Measurements from ENCODE around the gene PTMS.

Gene PTMS

DNA sequence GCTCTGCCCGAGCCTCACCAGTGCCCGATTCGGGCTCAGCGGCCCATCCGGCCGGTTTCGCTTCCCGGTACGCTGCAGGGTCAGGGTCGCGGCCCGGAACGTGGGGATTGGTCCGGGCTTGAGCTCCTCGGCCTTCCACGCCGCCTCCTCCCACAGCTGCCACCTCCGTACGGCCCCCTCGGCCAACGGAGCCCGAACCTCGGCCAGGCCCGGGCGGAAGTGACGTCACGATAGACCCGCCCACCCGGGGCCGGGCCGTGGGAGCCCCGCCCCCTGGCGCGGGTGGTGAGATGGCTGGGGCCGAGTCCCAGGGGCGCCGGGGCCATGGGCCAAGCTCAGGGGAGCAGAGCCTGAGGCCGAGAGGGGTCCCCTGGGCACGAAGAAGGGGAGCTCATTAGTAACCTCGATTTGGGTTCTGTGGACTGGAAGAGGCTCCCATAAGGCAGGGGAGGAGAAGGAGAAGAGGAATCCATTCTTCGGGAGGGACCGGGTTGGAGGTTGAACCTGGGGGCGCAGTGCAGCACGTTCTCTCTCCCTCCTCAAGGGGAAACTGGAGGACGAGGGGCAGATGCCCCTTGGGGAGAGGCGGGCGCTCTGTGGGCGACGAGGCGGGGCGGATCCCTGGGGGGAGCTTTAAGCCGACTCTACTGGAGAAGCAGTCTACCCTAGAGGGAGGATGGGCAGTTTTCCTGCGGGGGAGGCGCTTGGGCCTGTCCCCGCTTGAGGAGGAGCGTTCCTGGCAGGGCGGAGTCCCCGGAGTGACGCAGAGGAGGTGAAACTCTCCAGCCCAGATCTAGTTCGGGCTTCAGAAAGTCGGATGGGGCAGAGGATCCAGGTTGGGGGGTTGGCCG, 13.0 kb upstream of the PTMS start, which contains the start of gene MLF2:
Gene MLF2 (minus strand): TSS at position 221 of the 851 bp plus-strand sequence. CDS start 807 bp downstream, outside the sequence.
- DNase-seq, result peak; percentile 97 to 98

DNA sequence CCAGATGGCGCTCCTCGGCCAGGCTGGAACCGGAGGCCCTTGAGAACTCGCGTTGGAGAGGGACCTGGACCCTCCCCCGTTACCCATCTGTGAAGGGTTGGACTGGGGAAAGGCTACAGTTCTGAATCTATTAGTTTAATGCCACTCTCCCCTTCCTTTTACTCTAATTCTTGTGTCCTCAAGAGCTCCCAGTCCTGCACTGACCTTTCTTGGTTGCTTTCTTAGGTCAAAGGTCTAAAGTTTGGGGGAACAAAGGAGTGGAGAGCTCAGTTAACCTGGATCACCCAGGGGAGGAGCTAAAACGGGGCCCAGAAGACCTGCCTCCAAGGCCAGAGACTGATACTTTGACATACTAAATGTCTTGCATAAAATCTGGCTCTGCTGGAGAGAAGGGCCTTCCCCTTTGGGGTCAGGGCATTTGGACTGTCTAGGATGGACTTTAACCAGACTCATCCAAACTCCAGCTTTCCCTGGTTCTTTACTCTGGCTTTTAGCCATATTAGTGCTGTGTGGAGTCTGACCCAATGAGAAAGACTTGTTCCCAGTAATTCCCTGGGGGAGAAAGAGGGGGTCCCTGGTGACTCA, 12.3 kb upstream of the PTMS start:
- no peak for DNase-seq

DNA sequence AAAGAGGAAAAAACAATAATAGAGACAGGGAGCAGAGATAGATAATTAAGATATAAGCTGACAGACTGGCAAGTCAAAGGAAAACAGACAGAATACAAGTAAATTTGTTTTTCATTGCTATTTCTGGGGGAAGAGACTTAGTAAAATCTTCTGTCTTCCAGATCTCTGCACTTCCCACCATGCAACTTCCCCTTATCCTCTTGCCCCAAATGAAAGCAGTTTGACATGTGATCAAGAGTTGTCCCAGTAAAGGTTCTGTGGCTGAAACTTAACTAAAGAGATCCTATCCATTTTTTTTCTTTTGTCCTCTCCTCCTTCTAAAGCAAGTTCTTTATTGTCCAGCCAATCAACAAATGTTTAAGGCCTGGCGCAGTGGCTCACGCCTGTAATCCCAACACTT, 11.8 kb upstream of the PTMS start:
- DNase-seq, result no peak

DNA sequence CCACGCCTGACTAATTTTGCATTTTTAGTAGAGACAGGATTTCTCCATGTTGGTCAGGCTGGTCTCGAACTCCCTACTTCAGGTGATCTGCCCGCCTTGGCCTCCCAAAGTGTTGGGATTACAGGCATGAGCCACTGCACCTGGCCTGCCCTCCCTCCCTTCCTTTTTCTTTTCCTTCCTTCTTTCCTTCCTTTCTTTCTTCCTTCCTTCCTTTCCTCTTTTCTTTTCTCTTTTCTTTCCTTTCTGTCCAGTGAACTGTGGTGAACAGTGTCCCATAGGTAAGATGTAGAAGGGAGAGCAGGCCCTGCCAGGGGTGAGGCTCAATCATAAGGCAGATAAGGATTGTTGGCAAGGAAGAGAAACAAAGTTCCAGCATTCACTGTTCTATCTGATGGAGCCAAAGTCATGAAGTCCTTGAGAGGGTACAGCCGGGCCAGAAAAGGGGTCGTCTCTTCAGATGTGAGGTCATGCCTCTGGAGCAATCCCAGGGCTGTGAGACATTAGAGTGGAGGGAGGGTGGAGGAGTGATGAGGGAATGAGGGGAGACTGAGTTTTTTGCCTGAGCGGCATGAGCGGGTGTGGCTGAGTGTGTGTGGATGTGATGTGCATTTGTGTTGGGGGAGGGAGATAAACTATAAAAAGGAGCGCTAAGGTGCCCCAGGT, 9.0 kb upstream of the PTMS start:
- DNase-seq, result no peak

DNA sequence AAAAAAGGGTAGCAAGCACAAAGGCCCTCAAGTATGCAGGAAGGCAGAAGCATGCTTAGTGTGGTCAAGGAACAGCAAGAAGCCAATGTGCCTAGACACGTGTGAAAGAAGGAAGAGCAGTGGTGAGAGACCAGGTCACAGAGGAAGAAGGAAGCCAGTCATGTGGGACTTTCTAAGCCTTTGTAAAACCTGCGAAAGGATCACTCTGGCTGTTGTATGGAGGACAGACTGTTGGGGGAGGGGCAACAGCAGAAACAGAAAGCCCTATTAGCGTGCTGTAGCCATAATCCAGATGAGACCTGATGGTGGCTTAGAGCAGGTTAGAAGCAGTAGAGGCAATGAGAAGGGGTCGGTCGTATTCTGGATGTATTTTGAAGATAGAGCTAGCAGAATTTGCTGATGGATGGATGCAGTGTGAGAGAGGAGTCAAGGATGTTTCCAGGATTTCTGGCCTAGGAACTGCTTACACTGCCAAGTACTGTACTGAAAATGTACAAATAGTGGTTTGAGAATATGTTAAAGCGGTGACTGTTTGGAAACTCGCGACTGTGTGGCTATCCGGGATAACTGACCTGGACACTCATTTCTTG, 7.6 kb upstream of the PTMS start:
- no peak for DNase-seq

DNA sequence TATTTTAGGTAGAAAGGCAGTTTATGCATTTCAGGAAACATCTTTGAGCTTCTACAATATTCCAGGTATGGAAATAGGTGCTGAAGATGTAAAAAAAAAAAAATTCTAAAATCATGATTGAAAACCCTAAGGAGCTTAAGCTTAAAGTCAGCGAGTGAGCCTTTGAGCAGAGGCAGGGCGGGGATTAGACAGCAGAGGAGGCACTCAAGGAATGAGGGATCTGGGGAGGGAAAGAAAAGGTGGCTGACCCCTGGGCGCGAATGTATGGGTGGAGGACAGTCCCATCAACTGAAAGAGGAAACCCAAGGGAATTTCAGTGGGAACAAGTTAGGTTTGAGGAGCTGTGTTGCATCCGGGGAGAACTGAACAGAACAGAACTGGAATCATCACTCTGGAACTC, 6.4 kb upstream of the PTMS start:
- no peak for DNase-seq

DNA sequence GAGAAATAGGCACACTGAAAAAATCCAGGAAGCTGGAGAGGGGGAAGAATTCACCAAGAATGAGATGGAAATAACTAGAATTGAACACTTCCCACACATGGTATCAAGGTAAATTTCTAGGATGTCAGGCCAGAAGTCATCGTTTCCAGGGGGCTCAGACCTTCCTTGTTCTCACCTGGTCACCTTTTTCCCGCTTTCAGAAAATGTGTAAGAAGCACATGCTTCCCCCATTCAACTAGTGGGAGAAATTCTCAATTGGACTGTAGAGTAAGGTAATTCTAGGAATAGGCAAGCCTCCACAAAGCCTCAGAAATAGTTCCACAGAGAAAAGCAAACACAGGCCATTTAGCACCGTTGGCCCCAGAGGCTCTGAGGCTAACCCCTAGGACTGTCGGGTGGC, 2.8 kb upstream of the PTMS start:
- no peak for DNase-seq

DNA sequence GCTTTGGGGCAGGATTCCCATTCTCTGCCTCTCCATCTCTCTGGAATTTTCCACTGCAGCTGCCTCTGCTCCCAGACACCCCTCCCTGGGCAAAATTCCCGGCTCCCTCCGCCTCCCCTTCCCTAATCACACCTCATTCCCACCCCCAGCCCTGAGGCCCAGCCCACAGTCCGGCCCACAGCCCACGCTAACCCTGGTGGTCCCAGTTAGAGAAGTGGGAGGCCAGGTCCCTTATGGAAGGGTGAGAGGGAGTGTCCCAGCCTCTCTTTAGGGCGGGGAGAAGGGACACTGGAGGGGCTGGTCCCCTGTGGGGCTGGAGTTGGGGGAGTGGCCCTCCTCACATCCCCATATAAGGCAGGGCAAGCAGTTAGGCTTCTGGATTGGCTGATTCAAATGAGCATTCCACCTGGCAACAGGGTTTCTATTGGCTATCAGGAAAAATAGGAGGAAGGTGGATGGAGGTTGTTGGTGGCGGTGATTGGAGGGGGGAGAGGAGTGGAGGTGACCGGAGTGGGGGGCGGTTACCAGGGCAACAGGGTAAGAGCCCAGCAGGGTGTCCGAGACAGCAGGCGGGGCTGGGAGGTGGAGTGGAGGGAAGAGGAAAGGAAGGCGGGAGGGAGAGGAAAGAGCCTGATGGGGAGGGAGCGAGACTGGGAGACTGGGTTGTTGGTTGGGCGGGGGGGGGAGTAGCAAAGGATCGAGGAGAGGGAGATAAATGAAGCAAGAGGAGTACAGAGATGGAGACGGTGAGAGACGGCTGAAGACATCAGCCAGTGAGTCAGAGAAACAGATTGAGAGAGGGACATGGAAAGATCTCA, 1.9 kb upstream of the PTMS start:
- no peak for DNase-seq

DNA sequence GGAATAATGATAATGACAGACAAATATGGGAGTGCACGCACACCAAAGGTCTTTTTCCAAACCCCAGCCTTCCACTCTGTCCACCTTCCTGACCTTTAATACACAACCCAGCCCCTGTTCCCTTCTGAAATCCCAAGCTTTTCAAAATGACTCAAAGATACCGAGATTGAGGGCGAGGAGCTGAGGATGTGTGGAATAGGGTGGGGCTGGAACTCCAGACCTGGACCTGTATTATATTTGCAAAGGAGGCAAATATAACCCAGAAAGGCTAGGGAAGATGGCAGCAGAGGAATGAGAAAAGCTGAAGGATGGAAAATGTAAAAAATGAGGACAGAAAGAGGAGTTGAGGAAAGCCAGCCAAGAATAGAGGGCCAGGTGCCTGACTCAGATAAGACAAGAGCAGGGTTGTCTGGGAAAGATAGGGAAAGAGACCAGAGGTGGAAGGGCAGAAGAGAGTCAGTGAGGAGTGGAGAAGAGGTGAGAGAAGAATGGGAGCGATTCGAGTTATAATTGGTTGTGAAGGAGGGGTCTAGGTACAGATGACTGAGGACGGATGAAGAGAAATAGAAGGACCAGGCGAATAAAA, 1.0 kb upstream of the PTMS start:
- DNase-seq, result no peak

DNA sequence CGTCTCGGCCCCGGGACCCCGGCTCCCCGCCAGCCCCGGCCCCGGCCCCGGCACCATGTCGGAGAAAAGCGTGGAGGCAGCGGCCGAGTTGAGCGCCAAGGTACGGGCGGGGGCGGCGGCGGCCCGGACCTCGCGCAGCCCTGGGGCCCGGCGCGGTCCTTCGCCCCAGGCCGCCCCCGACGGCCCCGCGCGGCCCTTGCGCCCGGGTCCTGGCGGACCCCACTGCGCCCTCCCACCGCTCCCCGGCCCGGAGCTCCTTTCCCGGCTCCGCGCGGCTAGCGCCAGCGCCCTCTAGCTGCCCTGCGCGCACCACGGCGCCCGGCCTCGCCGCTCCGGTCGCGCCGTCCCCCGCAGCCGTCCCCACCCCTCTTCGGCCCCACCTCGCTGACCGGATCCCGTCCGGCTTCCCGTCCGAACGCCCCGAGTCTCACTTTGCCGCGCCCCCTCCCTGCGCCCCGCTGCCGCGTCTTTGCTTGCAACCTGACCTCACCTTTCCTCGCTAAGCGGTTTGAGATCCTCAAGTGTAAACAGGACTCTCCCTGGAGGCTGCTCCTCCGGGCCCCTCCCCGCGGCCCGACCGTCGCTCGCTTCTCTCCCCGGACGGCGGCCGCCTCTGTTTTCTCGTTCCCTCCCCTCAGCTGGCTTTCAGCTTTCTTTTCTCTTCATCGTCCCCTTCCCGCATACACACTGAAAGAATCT, 637 bp downstream of the PTMS start:
- no peak for DNase-seq

DNA sequence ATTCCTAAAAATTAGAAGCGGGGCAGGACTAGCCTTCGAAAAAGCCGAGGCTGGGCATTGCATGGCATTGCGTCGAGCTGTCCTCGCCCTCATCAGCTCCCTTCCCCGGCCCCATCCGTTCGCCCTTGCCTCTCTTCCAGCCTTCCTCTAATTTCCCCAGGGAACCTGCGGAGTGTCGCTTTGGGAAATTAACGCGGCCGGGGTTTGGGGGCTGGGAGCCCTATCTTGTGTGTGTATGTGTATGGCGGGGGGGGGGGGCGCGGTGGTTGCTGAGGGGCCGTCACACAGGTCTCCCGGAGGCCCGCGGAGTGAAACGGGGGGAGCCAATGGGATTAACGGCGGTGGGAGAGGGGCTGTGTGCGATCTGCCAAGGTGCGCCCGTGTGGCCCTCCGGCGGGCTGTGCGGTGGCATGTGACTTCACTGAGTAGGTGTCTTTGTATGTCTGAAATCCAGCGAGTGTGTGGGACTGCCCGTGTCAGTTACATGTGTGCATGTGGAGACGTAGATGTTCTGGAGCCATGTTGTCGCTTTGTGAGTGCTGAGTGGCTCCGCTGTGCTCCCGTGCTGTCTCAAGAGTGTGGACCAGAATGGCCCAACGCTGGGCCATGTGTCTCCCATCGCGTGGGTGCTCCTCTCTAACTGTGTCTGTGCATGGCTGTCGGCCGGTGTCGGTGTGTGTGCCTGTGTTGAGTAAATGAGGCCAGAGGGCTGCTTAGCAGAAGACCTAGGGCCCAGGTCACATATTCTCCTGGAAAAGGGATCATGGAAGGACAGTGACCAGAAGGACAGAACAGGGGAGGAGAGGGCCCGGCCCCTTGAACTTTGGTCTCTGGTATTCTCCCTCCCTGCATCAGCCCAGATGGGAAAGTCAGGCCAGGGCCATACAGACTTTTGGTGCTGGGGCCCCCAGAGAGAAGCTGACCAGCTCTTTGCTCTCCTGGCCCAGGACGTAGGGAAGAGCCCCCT, 1.5 kb downstream of the PTMS start:
- DNase-seq, result no peak

DNA sequence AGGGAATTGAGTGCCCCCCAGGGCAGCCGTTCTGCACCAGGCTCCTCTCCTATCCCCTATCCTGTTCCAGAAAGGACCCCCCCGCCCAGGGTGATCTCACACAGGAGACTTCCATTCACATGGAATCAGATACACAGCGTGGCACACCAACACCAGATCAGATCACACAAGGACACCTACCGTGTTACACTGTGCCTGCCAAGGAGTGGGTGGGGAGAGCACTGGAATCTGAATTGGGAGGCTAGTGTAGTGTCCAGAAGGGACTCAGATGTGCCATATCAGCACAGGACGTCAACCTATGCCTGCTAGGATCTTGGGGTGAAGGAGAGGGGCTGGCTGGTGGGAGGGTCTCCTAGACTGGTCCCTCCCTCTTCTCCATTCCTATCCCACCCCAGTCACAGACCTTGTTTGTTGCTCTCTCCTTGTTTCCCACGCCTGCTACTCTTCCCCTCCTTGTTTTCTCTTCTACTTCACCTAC, 2.3 kb downstream of the PTMS start:
- no peak for DNase-seq

DNA sequence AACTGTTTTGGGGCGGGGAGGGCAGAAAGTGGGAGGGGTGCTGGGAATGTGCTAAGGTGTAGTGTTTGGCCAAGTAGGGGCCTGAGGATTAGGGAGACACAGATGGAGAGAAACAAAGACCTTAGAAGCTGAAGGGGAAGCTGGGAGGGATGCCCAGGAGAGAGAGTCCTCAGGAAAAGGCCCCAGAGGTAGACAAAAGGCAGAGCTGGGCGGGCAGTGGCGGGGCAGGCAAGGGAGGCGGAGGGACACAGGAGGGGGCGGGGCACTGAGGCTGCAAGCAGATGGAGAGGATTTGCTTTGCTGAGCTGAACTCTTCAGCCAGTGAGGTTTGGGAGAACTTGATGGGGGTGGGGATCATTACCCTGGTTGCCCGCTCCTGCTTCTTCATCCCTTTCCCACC, 2.8 kb downstream of the PTMS start:
- DNase-seq, result no peak

DNA sequence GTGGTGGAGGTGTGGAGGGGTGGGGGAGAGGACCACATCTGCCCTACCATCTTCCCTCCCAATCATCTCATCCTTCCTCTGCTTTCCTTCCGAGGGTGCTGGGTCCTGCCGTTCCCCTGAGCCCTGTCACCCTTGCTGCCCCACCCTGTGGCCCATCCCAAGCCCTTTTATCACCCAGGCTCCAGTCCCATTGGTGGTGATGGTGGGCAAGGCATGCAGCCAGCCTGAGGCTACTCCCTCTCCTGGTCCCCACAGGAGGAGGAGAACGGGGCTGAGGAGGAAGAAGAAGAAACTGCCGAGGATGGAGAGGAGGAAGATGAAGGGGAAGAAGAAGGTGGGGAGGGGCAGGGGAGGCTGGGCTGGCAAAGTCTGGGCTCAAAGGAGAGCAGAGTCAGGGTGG, 3.5 kb downstream of the PTMS start:
- no peak for DNase-seq

DNA sequence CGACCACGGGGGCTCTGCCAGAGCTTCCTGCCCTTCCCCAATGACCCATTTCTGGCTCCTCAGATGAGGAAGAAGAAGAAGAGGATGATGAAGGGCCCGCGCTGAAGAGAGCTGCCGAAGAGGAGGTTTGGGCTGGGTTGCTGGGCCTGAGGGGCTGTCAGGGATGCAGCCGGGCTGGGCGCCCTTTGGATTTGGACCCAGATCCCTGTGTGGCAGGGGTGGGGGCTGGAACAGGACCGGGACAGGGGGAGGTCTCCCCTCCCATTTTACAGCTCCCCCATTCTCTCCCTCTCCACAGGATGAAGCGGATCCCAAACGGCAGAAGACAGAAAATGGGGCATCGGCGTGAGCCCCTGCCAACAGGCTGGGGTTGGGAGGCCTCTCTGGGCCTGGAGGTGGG, 3.9 kb downstream of the PTMS start:
- DNase-seq, result no peak

DNA sequence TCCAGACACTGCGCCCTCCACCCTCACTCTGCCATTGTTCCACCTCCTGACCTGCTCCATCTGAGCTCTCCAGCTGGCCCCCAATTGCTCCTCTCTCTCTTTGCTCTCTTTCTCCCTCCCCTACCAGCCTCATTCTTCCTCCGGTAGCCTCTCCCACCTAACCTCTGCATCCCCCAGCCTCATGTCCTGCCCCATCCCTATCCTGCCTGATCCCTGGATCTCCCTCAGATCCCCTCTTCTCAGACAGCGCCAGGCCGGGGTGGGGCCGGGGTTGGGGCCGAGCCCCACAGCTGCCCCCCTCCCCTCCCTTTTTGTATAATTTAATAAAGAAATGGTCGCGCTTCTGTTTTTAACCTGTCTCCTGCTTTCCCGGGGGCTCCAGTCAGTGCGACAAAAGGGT, 4.4 kb downstream of the PTMS start:
- DNase-seq, result no peak

DNA sequence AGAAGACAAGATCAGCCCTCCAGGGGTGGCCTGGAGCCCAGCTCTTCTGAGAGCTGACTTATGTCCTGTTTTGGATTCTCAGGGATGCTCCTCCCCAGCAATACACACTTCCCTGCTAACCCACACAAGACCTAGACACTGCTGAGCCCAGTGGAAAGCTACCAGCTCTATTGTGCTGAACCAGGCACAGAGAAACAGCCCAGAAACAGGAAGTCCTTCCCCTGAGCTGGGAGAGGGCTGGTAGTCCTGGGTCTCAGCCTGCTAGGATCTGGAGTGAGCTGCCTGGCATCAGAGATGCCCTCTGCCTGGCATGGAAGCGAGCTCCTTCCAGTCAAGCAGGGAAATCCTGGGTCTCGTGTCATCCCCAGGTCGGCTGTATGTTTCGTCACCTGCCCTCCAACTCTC, 4.9 kb downstream of the PTMS start:
- no peak for DNase-seq

DNA sequence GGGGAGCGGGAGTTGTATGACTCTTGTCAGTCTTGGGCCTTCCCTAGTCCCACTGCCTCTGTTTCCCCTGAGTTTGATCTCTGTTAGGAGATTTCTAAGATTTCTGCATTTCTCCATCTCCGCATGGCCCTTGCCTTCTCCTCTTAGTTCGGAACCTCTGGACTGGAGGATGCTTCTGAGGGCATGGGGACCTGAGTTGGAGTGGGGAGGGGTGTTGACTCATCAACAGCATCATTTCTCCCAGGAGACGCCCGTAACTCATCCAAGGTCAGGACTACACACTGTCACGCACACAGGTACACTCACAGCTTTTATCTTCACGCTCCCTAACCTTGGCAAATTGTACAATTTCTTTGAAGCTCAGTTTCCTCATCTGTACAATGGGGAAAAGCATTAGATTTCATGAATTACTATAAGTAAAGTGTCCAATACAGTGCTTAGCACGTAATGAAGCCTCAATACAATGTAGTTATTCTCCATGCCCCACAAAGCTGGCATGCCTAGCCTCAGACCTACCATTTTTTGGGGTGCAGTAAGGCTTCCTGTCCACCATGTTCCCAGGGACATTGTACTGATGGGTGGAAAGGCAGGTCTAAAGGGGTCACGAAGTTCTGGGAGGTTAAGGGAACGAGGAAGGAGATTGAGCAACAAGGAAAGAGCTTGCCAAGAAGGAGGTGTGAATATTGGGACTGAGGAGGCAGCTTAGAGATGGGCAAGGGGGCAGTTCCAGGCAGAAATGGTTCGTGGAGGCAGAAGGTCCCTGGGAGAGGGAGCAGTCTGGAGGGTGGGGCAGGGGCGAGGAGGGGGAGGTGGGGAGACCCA, 5.6 kb downstream of the PTMS start:
- no peak for DNase-seq

DNA sequence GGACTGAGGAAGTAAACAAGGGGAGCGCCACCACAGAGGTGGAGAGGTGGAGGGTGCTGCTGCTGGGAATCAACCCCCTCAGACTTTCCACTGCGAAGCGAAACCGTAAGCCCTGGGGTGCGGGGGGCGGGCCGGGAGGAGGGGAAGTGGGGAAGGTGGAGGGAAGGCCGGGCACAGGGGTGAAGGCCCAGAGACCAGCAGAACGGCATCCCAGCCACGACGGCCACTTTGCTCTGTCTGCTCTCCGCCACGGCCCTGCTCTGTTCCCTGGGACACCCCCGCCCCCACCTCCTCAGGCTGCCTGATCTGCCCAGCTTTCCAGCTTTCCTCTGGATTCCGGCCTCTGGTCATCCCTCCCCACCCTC, 6.2 kb downstream of the PTMS start, which contains the start of gene LAG3:
Gene LAG3 (plus strand): TSS at position 190 of the 365 bp plus-strand sequence. CDS start 333 bp downstream, outside the sequence.
- DNase-seq, result peak; percentile 64 to 68

All from activated CD4-positive, alpha-beta T cell treated with anti-CD3 and anti-CD28 coated beads, Interleukin-2, amount 50 U/mL, for 4 hours (primary cell).